Esophagus (tissue), 2 donors: ENCODE results near the gene SNX22. TPM values are rescaled to one million over a fixed set of nuclear protein-coding genes. Genes with fewer than 3 reads are reported as not detected.
"Not testable (repeated sequence)": the region's sequence is repeated elsewhere in the genome, so short reads cannot be mapped to it uniquely, and the experiment has no call there.

Source experiments
- H3K27ac ChIP-seq, 2 donors: one replicate each; pipeline ENCODE4 v1.5.1; 2013; ENCODE audit warnings: low read depth in 2 of 2, mild to moderate bottlenecking in 2 of 2, inconsistent platforms in 1 of 2, low read length in 1 of 2, moderate library complexity in 1 of 2
- H3K27me3 ChIP-seq, 2 donors: one replicate each; pipeline ENCODE4 v1.6.1; 2013; ENCODE audit warnings: low read length in 2 of 2, control low read depth in 1 of 2, mild to moderate bottlenecking in 1 of 2; ENCODE audit not compliant: insufficient read depth in 2 of 2, control insufficient read depth in 1 of 2
- H3K36me3 ChIP-seq, 2 donors: one replicate each; pipeline ENCODE4 v1.6.1; 2013; ENCODE audit warnings: low read length in 1 of 2; ENCODE audit not compliant: control insufficient read depth in 2 of 2, insufficient read depth in 2 of 2
- H3K4me1 ChIP-seq, 2 donors: one replicate each; pipeline ENCODE4 v1.6.1; 2013; ENCODE audit warnings: low read length in 1 of 2; ENCODE audit not compliant: control insufficient read depth in 2 of 2, insufficient read depth in 2 of 2
- H3K4me3 ChIP-seq, 2 donors: one replicate each; pipeline ENCODE4 v1.5.1; 2013; ENCODE audit warnings: low read length in 2 of 2, mild to moderate bottlenecking in 2 of 2, low read depth in 1 of 2, moderate library complexity in 1 of 2
- H3K9me3 ChIP-seq, 2 donors: one replicate each; pipeline ENCODE4 v1.6.1; 2013; ENCODE audit warnings: mild to moderate bottlenecking in 2 of 2, low read depth in 1 of 2, low read length in 1 of 2, moderate library complexity in 1 of 2; ENCODE audit not compliant: control insufficient read depth in 2 of 2, insufficient read depth in 1 of 2
- WGBS, 2 donors: extraction: QIAGEN DNeasy Blood & Tissue Kit; methylation state at CpG; one replicate each; pipeline ENCODE4 v1.1.7; 2013; 5-methylcytosine and 5-hydroxymethylcytosine counted together
- polyA plus RNA-seq, 2 donors: library from polyadenylated mRNA; stranded (reverse); fragments of 200-250 nt; gene quantifications; one replicate each; pipeline ENCODE4 v1.2.3, GENCODE V29; 2013
- donor health status: healthy with polysubstance abuse.
- donor health status: Bipolar disorder and iron deficiency.

Gene SNX22
- polyA plus RNA-seq = 1 to 10 TPM in 1 of 2 donors, under 1 TPM in 1; 0.72 to 1.1 TPM

DNA sequence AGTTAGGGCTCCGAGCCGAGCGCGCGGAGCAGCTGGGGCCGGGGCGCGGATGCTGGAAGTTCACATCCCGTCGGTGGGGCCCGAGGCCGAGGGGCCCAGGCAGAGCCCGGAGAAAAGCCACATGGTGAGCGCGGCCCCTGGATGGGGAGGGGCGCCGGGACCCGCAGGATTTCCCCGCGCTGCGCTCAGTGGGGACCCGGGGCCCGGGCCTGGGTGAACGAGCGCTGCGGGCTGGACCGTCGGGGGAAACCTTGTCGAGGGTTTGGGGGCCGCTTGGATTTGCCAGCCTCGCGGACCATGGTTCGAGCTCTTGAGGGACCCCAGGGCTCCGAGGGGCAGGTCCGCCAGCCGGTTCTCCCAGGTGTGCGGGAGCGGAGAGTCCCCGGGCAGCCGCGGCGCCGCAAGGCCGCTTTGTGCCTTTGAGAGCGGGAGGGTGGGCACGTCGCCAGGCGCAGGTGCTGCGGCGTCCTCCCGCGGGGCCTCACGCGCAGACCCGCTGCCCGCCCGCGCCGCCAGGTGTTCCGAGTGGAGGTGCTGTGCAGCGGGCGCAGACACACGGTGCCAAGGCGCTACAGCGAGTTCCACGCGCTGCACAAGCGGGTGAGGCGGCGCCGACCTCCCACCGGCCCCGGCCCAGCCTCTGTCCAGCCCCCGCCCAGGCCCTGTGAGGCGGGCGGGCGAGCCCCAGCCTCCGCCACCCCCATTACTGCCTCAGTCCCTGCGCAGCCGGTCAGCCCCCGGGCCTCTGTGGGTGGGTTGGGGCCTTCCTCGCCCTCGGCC, at the start of gene SNX22:
Gene SNX22, plus strand, starts transcription at position 5 of the 780 bp plus-strand sequence. Its CDS starts 45 bp downstream, at position 50.
- no peaks in the 10 kb centered on the region for H3K9me3 ChIP-seq
- peaks cover 0 to 2% of the 10 kb centered on the region in 2 donors for H3K27me3 ChIP-seq
- H3K36me3 ChIP-seq = peaks cover 13 to 18% of the 10 kb centered on the region in 2 donors
- H3K4me3 ChIP-seq = peak within 1 kb of the TSS; percentile 32 to 45
- peaks cover 0 to 8% of the 10 kb centered on the region in 2 donors for H3K4me1 ChIP-seq
- WGBS, 2 donors = 1% methylated on average over 73 to 83 of the region's 83 CpGs
- no peak within 1 kb of the TSS for H3K27ac ChIP-seq

GRCh38 chr15:64102497-64102896, 49.0 kb upstream of the SNX22 start:
- Histone ChIP-seq H3K27ac (no peak overlapping the region), H3K36me3 (no peaks in the 10 kb centered on the region), H3K4me1 (no peaks in the 10 kb centered on the region), H3K4me3 (no peak overlapping the region), H3K9me3 (no peaks in the 10 kb centered on the region), H3K27me3 (no peaks in the 10 kb centered on the region)
- WGBS, 2 donors = 97 to 98% methylated on average over 2 of the region's 2 CpGs

GRCh38 chr15:64105113-64105704, 46.3 kb upstream of the SNX22 start:
- Histone ChIP-seq H3K4me1 (no peaks in the 10 kb centered on the region), H3K27me3 (no peaks in the 10 kb centered on the region), H3K27ac (peak overlapping the region in 1 of 2 donors; percentile 21), H3K36me3 (no peaks in the 10 kb centered on the region), H3K4me3 (no peak overlapping the region), H3K9me3 (no peaks in the 10 kb centered on the region)
- WGBS, 2 donors = 67% methylated on average over 9 of the region's 9 CpGs

DNA sequence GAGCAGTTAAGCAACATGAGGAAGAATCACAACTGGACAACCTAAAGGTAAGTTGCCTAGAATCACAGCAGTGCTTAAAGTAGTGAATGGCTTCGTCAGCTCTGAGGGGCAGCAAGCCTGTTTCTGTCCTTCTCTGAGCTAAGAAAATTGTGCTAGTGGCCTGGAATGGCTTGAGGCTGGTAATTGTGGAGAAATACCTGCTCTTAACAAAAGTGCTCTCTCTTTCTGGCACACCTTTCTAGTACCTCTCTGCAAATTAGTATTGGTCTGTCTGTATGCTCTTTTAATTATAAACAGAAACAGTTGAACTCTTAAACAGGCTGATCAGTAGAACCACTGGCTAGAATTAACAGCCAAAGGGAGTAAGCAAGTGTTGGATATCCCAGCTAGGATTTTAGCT, 44.2 kb upstream of the SNX22 start:
- Histone ChIP-seq H3K4me1 (peaks cover 0 to 2% of the 10 kb centered on the region in 2 donors), H3K27me3 (no peaks in the 10 kb centered on the region)
- WGBS, 2 donors = 94 to 95% methylated on average over 1 of the region's 1 CpG

GRCh38 chr15:64110108-64110701, 41.3 kb upstream of the SNX22 start:
- not testable (repeated sequence) for H3K4me1 ChIP-seq, H3K27ac ChIP-seq, H3K9me3 ChIP-seq, H3K27me3 ChIP-seq, H3K36me3 ChIP-seq, H3K4me3 ChIP-seq
- WGBS, 2 donors = 95% methylated on average over 4 of the region's 4 CpGs

More for the DNA sequence above, 44.2 kb upstream of the SNX22 start:
- Histone ChIP-seq H3K36me3 (no peaks in the 10 kb centered on the region), H3K9me3 (no peaks in the 10 kb centered on the region), H3K4me3 (no peak overlapping the region), H3K27ac (no peak overlapping the region)

- H3K4me3 ChIP-seq = no peak overlapping the region
- no peak overlapping the region for H3K27ac ChIP-seq
- H3K27me3 ChIP-seq = no peaks in the 10 kb centered on the region
- no peaks in the 10 kb centered on the region for H3K9me3 ChIP-seq
- peaks cover 0 to 2% of the 10 kb centered on the region in 2 donors for H3K4me1 ChIP-seq
- 80 to 87% methylated on average over 3 of the region's 3 CpGs for WGBS, 2 donors
- peaks cover 4 to 9% of the 10 kb centered on the region in 2 donors for H3K36me3 ChIP-seq
Measured at GRCh38 chr15:64110950-64111678, 40.4 kb upstream of the SNX22 start.

GRCh38 chr15:64111679-64112050, 39.9 kb upstream of the SNX22 start:
- Histone ChIP-seq H3K4me1 (peaks cover 0 to 2% of the 10 kb centered on the region in 2 donors), H3K27ac (no peak overlapping the region), H3K36me3 (peaks cover 4 to 10% of the 10 kb centered on the region in 2 donors), H3K27me3 (no peaks in the 10 kb centered on the region), H3K9me3 (no peaks in the 10 kb centered on the region), H3K4me3 (no peak overlapping the region)
- WGBS, 2 donors = 62 to 66% methylated on average over 3 of the region's 3 CpGs

- H3K27me3 ChIP-seq = no peaks in the 10 kb centered on the region
- no peak overlapping the region for H3K27ac ChIP-seq
- H3K4me1 ChIP-seq = peaks cover 0 to 2% of the 10 kb centered on the region in 2 donors
- no peak overlapping the region for H3K4me3 ChIP-seq
- H3K9me3 ChIP-seq = no peaks in the 10 kb centered on the region
- WGBS, 2 donors = 71 to 77% methylated on average over 4 of the region's 4 CpGs
- peaks cover 4 to 10% of the 10 kb centered on the region in 2 donors for H3K36me3 ChIP-seq
Measured at GRCh38 chr15:64112073-64112772, 39.3 kb upstream of the SNX22 start.

DNA sequence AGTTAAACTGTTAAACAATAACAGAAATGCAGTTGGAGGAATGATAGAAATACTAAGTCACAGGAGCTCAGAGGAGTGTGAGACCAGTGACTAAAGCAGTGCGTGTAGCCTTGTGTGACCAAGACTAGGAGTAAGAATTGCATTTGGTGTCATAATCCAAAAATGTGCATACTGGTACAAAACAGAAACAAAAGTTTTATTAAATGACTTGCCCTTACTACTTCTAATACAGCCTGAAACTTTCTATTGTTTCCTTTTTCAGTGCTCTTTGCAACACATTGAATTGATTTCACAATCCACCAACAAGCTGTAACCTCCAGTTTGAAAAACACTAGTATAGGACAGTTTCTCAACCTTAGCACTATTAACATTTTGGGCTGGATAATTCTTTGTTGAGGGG, 38.6 kb upstream of the SNX22 start:
- Histone ChIP-seq H3K9me3 (no peaks in the 10 kb centered on the region), H3K27ac (no peak overlapping the region), H3K36me3 (peaks cover 4 to 10% of the 10 kb centered on the region in 2 donors), H3K4me3 (no peak overlapping the region), H3K4me1 (peaks cover 0 to 2% of the 10 kb centered on the region in 2 donors), H3K27me3 (no peaks in the 10 kb centered on the region)
- WGBS, 2 donors = 81 to 91% methylated on average over 1 of the region's 1 CpG
